CD4-positive, alpha-beta T cell treated with Interleukin-15 for 4 hours (primary cell): Measurements from ENCODE around the gene FAM118A.
"Not testable (repeated sequence)": the region's sequence is repeated elsewhere in the genome, so short reads cannot be mapped to it uniquely, and the experiment has no call there.

Source experiments
- DNase-seq: peaks from one replicate; pipeline ENCODE4 v3.0.0-alpha.2; 2020; ENCODE audit warnings: low spot score

Gene FAM118A

DNA sequence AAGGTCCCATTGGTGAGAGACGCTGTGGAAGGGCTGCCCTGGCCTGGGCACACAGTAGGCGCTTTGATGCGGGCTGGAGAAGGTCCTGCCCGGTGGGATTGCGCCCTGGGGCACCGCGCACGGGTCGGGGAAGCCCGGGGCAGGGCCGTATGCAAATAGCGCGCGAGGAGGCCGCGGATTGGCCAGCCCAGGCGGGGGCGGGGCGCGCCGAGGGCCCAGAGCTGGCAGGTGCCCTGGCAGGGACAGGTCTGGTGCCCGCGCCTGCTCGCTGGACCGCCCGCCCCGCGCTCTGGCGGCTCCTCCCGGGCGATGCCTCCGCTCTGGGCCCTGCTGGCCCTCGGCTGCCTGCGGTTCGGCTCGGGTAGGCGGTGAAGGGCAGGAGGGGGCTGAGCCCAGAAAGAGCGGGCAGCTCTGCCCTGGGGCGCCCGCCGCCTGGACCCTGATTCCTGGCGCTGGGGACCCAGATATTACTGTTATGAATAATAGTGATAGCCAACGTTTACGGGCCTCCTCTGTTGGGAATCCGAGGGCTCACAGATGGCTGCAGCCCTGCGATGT is 24.9 kb upstream of the FAM118A start, which contains the start of gene UPK3A:
UPK3A (plus strand) TSS at position 245 of the 558 bp plus-strand sequence; CDS start at position 310, 65 bp downstream.
- peak; percentile 47 for DNase-seq

DNA sequence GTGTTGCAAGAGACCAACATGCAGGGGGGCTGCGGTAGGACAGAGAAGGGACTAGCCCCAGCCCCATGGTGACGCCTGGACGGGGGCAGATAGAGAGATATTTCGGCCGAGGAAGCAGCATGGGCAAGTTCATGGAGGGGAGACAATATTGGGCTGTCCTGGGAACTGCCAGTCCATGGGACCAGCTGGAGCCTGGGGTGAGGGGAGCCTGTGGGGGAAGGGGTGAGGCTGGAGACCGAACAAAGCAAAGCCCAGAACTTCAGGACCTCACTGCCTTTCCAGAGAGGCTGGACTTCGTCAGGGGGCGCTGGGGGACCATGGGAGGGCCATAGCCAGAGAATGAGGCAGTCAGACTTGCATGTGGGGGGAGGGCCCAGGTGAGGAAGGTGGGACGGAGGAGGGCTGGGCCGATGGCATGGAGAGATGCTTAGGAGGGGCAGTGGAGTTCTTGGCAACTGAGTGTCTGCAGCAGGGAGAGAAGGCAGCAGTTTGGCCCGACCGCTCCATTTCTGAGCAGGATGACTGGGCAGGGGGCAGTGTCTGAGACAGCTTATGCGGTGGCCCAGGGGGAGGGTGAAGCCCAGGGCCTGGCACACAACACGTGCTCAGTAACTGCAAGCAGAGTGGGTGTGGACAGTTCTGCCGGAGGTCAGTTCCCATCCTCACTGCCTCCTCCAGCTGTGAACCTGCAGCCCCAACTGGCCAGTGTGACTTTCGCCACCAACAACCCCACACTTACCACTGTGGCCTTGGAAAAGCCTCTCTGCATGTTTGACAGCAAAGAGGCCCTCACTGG is 24.3 kb upstream of the FAM118A start:
- DNase-seq = no peak

DNA sequence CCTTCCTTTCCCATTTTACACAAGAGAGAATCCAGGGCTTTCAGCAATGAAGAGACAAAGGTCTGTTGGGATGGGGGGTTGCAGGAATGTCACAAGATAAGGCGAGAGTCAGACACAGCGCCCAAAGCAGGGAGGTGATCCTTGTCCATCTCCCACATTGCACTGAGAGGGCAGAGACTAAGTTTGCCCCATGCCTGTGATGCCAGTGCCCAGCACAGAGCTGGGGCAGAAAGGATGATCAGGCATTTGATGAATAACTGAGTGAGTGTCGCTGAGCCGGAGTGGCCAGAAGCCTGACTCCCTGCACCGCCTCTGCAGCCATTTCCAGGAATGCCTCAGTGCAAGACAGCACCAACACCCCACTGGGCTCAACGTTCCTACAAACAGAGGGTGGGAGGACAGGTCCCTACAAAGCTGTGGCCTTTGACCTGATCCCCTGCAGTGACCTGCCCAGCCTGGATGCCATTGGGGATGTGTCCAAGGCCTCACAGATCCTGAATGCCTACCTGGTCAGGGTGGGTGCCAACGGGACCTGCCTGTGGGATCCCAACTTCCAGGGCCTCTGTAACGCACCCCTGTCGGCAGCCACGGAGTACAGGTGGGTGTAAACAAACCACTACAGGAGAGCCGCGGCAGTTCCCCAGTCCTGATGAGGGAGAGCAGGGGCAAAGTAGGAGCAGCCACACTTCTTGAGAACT is 22.7 kb upstream of the FAM118A start:
- no peak for DNase-seq

- DNase-seq = no peak
Observed at GRCh38 chr22:45290410-45290936, 19.3 kb upstream of the FAM118A start.

DNA sequence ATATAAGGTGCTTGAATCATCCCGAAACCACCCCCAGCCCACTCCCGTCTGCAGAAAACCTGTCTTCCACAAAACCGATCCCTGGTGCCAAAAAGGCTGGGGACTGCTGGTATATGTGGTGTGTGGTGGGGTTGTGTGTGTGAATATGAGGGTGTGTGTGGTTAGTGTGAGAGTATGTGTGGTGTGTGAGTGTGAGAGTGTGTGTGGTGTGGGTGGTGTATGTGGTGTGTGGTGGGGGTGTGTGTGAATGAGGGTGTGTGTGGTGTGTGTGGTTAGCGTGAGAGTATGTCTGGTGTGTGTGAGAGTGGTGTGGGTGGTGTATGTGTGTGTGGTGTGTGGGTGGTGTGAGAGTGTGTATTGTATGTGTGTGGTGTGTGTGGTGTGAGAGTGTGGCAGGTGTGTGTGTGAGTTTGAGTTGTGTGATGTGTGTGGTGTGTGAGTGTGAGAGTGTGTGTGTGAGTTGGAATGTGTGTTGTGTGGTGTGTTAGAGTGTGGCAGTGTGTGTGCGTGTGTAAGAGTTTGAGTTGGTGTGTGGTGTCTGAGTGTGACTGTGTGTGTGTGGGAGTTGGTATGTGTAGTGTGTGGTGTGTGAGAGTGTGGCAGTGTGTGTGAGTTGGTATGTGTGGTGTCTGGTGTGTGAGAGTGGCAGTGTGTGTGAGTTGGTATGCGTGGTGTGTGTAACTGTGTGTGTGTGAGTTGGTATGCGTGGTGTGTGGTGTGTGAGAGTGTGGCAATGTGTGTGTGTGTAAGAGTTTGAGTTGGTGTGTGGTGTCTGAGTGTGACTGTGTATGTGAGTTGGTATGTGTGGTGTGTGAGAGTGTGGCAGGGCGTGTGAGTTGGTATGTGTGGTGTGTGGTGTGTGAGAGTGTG is 18.4 kb upstream of the FAM118A start:
- DNase-seq = no peak

DNA sequence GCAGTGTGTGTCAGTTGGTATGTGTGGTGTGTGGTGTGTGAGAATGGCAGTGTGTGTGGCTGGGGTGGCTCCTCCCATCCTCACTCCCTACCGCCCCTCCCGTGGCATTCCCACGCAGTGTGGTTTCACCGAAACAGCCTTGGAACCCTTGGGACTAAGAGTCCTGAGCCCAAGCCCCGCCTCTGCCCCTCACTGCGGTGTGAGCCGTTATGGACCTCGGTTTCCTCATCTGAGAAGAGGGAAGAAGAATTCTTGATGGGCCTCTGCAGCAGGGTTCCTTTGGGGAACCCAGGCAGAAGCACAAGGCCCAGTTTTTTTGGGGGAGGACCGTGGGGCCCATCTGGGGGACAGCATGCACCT is 17.8 kb upstream of the FAM118A start:
- DNase-seq = no peak

DNA sequence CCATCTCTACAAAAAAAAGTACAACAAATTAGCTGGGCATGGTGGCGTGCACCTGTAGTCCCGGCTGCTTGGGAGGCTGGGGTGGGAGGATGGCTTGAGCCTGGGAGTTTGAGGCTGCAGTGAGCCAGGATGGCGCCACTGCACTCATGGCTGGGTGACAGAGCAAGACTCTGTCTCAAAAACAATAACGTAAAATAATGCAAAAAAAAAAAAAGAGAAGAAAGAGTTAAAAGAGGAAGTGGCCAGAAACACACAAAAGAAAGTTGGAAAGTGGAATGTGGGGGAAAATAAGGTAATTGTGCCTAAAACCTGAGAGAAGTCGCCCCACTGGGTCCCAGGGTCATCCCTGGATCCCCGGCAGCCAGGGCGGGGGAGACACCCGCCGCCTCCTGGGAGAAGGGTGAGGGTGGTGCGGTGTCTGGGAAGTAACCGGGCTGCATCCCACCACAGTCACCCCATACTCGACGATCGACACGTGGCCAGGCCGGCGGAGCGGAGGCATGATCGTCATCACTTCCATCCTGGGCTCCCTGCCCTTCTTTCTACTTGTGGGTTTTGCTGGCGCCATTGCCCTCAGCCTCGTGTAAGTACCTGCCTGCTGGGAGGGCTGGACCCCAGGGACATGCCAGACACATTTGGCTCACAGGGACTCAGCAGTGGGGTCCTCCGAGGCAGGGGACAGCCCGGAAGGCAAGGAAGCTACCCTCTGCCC is 16.8 kb upstream of the FAM118A start:
- DNase-seq = no peak

DNA sequence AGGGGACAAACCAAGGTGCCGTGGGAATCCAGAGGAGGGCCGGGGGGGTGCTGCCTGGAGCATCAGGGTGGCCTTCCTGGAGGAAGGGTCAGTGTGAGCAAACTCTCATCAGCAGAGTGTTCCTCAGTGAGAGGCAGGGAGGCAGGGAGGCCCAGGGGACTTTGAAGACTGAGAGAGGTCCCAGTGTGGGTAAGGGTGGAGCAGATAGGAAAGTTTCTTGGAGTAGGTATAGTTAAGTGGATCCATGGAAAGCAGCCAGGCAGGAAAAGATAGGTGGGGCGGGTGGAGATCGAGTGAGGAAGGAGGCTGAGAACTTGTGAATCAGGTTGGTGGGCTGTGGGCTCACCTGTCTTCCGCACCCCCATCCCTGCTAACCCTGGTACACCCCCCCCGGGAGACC is 15.7 kb upstream of the FAM118A start:
- DNase-seq = no peak

GRCh38 chr22:45295004-45295403 is 14.7 kb upstream of the FAM118A start:
- not testable (repeated sequence) for DNase-seq

DNA sequence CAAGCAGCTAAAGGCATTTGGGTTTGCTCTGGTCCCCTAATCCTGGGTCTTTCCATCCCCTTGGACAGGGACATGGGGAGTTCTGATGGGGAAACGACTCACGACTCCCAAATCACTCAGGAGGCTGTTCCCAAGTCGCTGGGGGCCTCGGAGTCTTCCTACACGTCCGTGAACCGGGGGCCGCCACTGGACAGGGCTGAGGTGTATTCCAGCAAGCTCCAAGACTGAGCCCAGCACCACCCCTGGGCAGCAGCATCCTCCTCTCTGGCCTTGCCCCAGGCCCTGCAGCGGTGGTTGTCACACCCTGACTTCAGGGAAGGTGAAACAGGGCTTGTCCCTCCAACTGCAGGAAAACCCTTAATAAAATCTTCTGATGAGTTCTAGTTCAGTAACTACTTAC is 14.2 kb upstream of the FAM118A start:
- DNase-seq = no peak

- DNase-seq = peak; percentile 50
Observed at GRCh38 chr22:45296628-45297297, 13.0 kb upstream of the FAM118A start.

- DNase-seq = no peak
Observed at GRCh38 chr22:45298934-45299505, 10.7 kb upstream of the FAM118A start.

- DNase-seq = no peak
Observed at GRCh38 chr22:45302751-45303150, 7.0 kb upstream of the FAM118A start.

DNA sequence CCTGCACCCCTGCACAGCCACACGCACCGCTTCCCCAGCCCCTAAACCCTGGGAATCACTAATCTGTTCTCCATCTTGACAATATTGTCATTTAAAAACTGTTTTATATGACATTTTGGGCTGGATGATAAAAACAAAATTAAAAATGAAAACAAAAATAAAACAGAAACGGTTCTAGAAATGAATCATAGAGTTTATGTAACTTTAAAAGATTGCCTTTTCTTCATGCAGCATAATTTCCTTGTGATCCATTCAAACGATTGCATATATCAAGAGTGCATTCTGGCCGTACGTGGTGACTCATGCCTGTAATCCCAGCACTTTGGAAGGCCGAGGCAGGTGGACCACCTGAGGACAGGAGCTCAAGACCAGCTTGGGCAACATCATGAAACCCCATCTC is 6.6 kb upstream of the FAM118A start:
- no peak for DNase-seq

DNA sequence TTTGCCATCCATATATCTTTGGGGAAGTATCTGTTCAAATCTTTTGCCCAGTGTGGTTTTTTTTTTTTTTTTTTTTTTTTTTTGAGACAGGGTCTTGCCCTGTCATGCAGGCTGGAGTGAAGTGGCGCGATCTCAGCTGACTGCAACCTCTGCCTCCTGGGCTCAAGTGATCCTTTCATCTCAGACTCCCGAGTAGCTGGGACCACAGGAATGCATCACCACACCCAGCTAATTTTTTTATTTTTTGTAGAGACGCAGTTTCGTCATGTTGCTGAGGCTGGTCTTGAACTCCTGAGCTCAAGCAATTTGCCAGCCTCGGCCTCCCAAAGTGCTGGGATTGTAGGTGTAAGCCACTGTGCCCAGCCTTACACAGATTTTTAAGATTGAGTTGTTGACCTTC is 4.8 kb upstream of the FAM118A start:
- no peak for DNase-seq

DNA sequence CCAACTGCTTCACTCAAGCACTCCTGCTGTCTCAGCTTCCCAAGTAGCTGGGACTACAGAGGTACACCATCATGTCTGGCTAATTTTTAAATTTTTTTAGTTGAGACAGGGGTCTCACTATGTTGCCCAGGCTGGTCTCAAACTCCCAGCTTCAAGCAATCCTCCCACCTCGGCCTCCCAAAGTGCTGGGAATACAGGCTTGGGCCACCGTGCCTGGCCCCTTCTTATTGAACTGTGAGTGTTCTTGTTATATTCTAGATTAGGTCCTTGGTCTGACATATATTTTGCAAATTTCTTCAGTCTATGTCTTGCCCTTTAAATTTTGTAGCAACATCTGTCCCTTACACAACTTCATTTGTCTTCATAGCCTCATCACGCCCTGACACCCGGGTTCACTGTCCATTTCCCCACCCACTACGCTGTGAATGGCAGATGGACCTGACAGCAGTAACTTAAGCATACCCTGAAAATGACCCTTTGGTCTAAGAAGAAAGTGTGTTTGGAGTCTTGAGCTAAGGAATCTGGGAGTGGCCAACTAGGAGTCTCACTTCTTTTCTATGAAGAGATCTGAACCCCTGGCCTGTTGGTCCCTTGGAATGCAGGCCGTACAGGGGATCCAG is 4.2 kb upstream of the FAM118A start:
- no peak for DNase-seq

GRCh38 chr22:45306139-45306538 is 3.6 kb upstream of the FAM118A start:
- DNase-seq = no peak

- DNase-seq = no peak
Observed at GRCh38 chr22:45308391-45308956, 1.3 kb upstream of the FAM118A start.

DNA sequence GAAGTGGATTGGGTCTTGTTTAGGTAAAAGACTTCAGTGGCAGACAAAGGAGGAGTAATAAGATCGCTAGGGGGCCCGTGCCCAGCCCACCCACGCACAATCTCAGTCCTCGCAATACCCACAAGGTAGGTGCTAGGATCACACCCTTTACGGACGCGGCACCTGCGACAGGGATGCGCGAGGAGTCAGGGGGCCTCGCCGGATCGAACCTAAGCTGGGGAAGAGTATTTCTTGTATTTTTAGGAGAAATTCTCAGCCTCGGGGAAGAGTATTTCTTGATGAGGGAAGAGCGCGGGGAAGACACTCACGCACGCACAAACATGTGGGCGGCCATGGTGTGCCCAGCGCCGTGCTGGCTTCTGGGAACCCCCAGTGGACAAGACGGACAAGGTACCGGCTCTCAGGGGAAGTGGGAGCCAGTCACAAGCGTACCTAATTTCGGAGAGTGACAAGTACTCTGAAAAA is 745 bp upstream of the FAM118A start:
- no peak for DNase-seq
